Hematopoietic multipotent progenitor cell treated with erythropoietin and hydrocortisone succinate and interleukin-3 and kit ligand, for 4 days (in vitro differentiated cells): ENCODE results near the gene CCNL1.
"Not testable (repeated sequence)": the region's sequence is repeated elsewhere in the genome, so short reads cannot be mapped to it uniquely, and the experiment has no call there.

ENCODE experiments used
- DNase-seq: peaks from one replicate; pipeline ENCODE4 v3.0.0-alpha.2; 2015

CCNL1 gene

GRCh38 chr3:157122116-157122515 lies 37.8 kb downstream of the CCNL1 start:
- no peak for DNase-seq

DNA sequence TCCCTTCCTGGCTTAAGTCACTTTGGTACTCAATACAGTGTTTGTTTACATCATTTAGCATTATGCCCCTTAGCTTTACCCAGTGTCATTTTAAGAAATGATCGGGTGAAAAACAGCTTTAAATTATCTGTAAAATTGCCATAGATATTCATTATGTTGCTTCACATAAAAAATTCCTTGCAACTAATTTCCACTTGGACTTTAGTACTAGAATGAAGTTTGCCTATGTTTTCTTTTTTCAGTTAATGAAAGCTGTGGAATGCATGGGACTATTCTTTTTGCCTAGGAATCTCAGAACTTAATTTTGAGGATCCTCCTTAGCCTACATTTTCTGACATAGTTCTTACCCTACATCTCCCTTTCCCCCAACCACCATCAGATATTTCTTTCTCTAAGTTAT lies 38.4 kb downstream of the CCNL1 start:
- no peak for DNase-seq

DNA sequence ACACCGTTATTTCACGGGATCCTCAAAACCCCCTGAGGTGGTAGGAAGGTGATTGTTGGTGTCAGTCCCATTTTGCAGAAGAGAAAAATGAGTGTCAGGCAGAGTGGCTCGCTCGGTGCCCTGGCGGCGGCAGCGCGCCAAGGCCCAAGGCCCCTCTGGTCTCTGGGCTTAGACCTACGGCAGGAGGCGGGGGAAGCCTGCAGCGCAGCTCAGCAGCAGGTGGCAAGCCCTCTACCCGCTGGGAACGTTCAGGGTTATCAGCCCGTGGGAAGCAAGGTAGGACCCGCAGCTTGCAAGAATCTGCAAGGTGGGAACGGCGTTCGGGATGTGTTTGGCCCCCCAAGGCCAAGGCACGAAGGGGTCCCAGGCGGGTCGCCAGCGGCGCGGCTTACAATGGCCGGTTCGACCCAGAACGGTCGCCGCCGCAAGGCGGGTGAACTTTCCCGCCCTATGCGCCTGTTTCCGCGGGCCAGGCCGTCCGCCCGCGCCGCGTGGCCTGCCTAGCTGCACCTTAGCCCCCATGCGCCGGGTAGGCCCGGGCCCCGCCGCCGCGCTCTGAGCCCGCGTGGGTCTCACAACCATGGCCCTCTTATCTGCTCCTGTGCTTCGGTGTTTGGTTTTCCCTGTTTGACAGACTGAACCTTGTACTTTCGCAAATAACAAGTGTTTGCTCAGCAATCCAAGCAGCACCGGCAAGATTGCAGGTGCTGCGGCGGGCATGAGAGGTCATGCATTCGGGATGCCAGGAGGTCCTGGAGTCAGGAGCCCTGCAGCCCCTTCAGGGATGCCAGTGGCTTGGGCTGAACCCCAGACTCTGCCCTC lies 39.7 kb downstream of the CCNL1 start:
- no peak for DNase-seq

- peak; percentile 84 for DNase-seq
Measured at GRCh38 chr3:157119369-157119951, 40.5 kb downstream of the CCNL1 start.

DNA sequence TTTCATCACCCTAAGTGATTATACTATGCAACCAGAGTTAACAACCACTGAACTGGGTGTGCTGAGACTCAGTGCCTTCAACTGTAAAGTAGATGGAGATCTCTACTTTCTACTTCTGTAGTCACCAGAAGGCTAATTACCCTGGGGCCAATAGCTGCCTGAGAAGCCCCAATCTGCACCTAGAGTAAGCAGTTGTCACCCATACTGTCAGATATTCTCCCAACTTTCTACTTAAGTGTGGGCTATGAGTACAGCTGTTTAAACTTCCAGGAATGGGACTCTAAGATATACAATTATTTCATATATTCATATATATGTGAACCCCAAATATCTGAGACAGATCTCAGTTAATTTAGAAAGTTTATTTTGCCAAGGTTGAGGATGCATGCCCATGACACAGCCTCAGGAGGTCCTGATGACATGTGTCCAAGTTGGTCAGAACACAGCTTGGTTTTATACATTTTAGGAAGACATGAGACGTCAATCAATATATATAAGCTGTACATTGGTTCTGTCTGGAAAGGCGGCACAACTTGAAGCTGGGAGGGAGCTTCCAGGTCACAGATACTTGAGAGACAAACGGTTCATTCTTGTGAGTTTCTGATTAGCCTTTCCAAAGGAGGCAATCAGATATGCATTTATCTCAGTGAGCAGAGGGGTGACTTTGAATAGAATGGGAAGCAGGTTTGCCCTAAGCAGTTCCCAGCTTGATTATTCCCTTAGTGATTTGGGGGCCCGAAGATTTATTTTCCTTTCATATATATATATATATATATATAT lies 41.9 kb downstream of the CCNL1 start:
- no peak for DNase-seq

GRCh38 chr3:157117206-157117605 lies 42.7 kb downstream of the CCNL1 start:
- DNase-seq: no peak

DNA sequence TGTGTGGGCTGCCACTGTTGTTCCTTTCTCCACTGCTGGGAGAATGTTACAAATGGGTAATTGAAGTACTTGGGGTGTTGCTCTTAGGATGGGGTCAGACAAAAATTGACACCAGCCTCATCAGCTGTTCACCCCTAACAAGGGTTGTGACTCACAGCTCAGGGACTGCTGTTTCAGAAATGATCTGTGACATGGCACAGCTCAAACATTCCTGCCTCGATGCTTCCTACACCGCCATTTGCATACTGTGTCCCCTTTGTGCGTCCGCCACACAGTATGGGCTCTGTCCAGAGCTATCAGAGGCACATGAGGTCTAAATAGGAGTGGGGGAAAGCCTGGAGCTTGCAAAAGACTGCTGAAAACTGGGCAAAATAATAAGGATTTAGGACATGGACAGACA lies 43.9 kb downstream of the CCNL1 start:
- DNase-seq: no peak

GRCh38 chr3:157115069-157116006 lies 44.6 kb downstream of the CCNL1 start:
- DNase-seq: no peak

DNA sequence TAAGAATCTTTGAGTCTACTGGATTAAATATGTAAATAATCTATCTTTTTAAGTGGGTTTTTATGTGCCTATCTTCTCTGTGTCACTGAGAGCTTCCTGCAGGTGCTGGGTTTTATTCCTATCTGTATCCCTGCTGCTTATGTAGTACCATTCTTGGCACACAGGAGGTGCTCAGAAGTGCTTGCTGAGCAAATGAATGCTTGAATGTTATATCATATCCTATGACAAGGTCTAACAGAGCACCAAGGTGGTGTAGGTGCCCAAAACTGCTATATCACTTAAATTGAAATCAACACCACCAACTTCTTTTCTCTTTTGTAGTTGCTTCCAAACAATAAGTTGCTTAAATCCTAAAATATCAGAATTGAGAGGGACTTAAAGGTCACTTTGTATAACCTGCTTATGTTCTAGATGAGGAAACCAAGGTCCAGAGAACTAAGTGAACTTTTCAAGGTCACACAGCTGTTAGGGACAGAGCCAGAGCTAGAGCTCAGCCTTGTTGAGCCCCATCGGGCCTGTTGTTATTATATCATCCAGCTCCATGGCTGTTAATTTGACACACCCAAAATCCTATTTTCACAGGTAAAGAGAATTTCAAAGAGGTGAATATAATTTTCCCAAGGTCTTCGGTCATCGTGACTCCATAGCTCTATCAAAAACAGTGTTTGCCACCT lies 46.0 kb downstream of the CCNL1 start:
- DNase-seq: no peak

- no peak for DNase-seq
Measured at GRCh38 chr3:157112536-157112935, 47.4 kb downstream of the CCNL1 start.

GRCh38 chr3:157111518-157111917 lies 48.4 kb downstream of the CCNL1 start:
- DNase-seq: no peak

DNA sequence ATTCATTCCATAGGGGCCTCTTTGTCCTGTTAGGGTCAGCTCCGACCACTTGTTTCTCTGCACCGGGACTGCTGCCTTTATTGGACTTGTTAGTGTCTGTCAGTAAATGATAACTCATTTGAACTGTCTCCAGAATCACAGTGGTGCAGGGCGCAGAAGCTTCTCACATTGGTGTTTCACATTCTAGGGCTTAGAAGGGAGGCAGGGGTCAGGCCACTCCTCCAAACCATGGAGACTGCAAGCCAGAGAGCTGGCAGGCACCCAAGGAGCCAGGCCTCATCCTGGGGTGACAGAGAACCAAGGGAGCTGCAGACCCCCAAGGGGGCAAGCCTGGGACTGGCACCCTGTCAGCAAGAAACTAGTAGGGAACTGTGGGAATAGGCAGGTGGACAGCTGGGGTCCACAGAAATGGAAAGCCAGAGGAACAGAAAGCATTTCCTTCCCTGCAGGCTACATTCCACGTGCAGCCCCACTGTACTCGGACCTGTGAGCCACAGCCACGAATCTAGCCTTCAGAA lies 49.1 kb downstream of the CCNL1 start:
- no peak for DNase-seq

DNA sequence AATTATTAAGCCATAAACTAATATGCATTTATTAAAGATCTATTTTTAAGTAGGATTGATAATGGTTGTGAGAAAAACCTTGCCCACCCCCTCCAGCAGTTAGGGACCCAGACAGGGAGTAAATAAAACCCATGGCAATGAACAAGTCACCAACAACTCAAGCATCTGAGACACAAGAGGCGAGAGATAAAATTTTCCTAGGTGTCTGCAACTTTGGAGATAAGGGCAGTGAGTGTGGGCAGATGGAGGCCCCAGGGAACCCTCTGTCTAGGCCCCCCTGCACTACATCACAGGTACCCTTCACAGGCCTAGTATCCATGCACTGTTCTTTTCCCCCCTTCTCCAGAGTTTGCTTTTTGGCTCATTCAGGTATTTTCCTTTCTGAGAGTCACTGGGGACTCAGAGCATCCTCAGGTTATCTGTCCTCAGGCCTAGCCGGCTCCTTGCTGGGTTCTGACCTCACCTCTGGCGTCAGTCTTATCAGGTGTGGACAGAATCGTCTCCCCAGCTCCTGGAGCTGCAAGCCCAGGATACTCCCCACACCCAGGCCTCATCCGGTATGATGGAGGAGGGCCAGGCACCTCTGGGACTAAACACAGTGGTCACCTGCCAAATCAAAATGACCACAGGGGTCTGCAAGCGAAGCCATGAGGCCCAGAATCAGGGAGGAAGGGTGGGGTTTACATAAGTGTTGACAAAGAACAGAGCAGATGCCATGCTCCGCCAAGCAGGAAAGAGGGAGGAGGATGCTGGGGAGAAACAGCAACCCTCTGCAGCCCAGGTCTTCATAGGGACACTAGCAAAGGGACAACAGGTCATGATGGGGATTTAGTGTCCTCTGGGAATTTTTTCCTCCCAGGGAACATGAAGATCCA lies 50.4 kb downstream of the CCNL1 start:
- no peak for DNase-seq

DNA sequence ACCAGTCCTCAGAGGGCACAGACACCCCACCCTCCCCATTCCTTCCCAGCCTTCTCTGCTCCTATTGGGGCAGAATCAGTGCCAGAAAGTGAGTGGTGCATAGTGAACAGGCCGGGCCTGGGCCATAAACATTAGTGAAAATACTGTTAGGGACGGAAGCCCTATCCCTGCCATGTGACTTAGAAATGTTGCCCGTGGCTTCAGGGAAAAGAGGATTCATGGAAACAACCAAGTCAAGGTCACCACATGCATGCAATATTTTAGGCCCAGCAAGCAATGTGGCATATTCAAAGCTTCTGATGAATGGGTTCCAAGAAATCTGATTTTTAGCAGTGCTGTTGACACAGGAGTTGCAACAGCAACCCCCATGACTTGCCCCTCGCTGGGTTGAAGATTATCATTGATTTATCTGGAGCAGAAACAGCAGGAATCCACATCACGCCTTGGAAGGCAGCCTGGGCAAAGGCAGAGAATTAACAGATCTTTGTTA lies 52.3 kb downstream of the CCNL1 start:
- no peak for DNase-seq

GRCh38 chr3:157107037-157107436 lies 52.9 kb downstream of the CCNL1 start:
- DNase-seq: no peak

GRCh38 chr3:157104928-157105652 lies 54.9 kb downstream of the CCNL1 start:
- no peak for DNase-seq

- no peak for DNase-seq
Measured at GRCh38 chr3:157104521-157104920, 55.4 kb downstream of the CCNL1 start.

DNA sequence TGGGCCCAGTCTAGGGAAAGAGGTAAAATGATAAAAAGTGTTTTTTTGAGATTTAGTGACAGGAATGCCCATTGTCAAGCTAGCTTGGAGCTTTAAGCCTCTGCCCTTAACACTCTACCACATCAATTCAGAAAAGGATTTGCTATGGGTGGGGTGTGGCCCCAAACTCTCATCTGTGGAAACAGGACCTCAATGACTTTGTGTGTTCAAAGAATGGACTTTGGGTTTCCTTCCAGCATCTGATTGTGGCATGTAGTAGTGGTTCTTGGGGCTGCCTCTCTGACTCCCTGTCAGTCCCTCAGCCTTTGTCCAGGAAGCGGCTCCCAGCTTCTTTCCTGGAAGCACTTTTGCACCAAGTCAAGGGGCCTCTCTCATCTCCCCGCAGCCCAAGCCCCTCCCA lies 56.1 kb downstream of the CCNL1 start:
- no peak for DNase-seq

DNA sequence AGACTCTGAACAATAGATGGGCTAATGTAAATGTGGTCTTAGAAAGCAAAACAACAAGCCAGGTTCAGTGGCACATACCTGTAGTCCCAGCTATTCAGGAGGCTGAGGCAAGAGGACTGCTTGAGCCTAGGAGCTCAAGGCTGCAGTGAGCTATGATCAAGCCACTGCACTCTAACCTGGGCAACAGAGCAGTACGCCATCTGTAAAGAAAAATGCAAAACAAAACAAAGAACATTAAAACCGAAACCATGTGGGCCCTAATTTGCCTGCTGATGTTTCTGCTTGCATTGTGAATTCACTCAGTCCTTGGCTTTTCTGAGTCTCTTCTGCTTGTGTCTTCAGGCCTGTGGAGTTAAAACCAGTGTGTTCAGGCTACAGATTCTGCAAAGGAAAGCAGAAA lies 56.7 kb downstream of the CCNL1 start:
- DNase-seq: no peak

DNA sequence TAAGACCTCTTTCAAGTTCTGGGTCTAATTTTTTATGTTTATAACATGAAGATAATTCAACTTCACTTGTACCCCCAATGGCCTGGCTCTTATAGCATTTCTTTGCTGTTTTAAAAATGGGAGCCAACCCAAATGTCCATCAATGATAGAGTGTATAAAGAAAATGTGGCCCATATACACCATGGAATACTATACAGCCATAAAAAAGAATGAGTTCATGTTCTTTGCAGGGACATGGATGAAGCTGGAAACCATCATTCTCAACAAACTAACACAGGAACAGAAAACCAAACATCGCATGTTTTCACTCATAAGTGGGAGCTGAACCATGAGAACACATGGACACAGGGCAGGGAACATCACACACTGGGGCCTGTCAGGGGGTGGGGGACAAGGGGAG lies 57.4 kb downstream of the CCNL1 start:
- not testable (repeated sequence) for DNase-seq
